Lower leg skin (tissue), 4 donors: ENCODE results near the gene DNAH14. TPM values are rescaled to one million over a fixed set of nuclear protein-coding genes. Genes with fewer than 3 reads are reported as not detected.
"Not testable (repeated sequence)": the region's sequence is repeated elsewhere in the genome, so short reads cannot be mapped to it uniquely, and the experiment has no call there.

ENCODE experiments used
- DNase-seq, 2 donors: peaks; one replicate each; pipeline ENCODE4 v3.0.0-alpha.2; 2019; ENCODE audit warnings: low spot score in 2 of 2
- H3K4me3 ChIP-seq: fragments of 200-600 bp; sonication (generic); 2 replicates; pipeline ENCODE4 v1.5.1; 2017; ENCODE audit warnings: mild to moderate bottlenecking, low read depth; ENCODE audit not compliant: poor library complexity, severe bottlenecking
- POLR2A ChIP-seq, 2 donors: fragments of 450-650 bp; IDR thresholded peaks; one replicate each; pipeline ENCODE4 v1.6.1; 2016 to 2017; ENCODE audit warnings: antibody characterized with exemption in 2 of 2, mild to moderate bottlenecking in 1 of 2, moderate library complexity in 1 of 2
- WGBS, 2 donors: methylation state at CpG; one replicate each; pipeline ENCODE4 v1.1.5; 2018; 5-methylcytosine and 5-hydroxymethylcytosine counted together
- intact Hi-C: fragments of 100-400 bp; cut with DNase I; formaldehyde crosslinking; loops from one replicate; pipeline ENCODE4 v1.15.0; 2023; ENCODE audit warnings: low total_unique reads
- total RNA-seq, 4 donors: library from RNA; depleted of rRNA; stranded (reverse); fragments of >200 nt; gene quantifications; one replicate each; pipeline ENCODE4 v1.1.0, GENCODE V29; 2016
- TF ChIP-seq, protein P1 (sequence below), 3 donors: fragments of 450-650 bp; IDR thresholded peaks; one replicate each; pipeline ENCODE4 v1.5.1; 2016; ENCODE audit warnings: antibody characterized with exemption in 3 of 3, mild to moderate bottlenecking in 3 of 3, moderate library complexity in 2 of 3

The DNAH14 gene
- total RNA-seq, 4 donors from 2014 or later: 0.84 to 3.0 (median 1.8) TPM

DNA sequence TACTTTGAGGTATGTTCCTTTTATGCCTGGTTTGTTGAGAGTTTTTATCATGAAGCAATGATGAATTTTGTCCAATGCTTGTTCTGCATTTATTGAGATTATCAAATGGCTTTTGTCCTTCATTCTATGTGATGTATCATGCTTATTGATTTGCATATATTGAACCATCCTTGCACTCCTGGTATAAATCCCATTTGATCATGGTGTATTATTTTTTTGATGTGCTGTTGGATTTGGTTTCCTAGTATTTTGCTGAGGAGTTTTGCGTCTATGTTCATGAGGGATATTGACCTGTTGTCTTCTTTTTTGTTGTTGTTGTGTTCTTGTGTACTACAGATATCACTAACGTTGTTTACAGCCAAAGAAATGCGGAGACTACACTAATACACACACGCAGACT lies 4.1 kb downstream of the DNAH14 start:
- H3K4me3 ChIP-seq: no peak overlapping the region
- 88 to 95% methylated on average over 4 of the region's 4 CpGs for WGBS, 2 donors
- DNase-seq: no peak
- intact Hi-C loops: no loop called here
- TF ChIP-seq POLR2A (IDR thresholded peaks at IDR 0.05): no peak
- TF ChIP-seq, protein P1, sequence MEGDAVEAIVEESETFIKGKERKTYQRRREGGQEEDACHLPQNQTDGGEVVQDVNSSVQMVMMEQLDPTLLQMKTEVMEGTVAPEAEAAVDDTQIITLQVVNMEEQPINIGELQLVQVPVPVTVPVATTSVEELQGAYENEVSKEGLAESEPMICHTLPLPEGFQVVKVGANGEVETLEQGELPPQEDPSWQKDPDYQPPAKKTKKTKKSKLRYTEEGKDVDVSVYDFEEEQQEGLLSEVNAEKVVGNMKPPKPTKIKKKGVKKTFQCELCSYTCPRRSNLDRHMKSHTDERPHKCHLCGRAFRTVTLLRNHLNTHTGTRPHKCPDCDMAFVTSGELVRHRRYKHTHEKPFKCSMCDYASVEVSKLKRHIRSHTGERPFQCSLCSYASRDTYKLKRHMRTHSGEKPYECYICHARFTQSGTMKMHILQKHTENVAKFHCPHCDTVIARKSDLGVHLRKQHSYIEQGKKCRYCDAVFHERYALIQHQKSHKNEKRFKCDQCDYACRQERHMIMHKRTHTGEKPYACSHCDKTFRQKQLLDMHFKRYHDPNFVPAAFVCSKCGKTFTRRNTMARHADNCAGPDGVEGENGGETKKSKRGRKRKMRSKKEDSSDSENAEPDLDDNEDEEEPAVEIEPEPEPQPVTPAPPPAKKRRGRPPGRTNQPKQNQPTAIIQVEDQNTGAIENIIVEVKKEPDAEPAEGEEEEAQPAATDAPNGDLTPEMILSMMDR (IDR thresholded peaks at IDR 0.05): no peak

DNA sequence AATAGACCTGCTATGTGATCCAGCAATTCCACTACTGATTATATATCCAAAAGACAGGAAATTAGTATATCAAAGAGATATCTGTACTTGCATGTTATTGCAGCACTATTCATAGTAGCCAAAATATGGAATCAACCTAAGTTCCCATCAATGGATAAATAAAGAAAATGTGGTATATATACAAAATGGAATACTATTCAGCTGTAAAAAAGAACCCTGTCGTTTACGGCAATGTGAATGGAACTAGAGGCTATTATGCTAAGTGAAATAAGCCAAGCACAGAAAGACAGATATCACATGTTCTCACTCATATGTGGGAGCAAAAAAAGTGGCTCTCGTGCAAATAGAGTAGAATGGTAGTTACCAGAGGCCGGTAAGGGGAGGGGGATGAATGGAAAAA lies 9.2 kb downstream of the DNAH14 start:
- WGBS, 2 donors: 97% methylated on average over 4 of the region's 4 CpGs
- intact Hi-C loops: no loop called here
- TF ChIP-seq, protein P1 (IDR thresholded peaks at IDR 0.05): no peak
- no peak for TF ChIP-seq POLR2A (IDR thresholded peaks at IDR 0.05)
- H3K4me3 ChIP-seq: no peak overlapping the region
- DNase-seq: no peak

DNA sequence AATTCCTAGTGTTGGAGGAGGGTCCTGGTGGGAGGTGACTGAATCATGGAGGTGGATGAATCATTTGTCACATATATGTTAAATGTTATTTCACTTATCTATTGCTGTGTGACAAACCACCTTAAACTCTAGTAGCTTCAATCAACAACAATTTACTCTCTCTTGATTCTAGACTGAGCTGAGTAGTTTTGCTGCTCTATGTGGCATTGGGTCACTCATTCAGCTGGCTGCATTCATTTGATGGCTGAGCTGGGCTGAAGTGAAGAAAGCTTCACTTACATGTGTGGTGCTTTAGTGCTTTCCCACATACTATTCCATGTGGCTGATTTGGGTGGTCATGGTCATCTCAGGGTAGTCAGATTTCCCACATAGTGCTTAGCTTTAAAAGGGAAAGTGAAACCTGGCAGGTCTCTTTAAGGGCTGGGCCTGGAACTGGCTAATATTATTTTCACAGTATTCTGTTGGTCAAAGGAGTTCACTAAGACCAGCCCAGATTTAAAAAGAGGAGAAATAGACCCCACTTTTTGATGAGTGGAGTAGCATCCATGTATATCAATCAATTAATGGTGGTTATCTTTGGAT lies 10.5 kb downstream of the DNAH14 start:
- no peak overlapping the region for H3K4me3 ChIP-seq
- intact Hi-C loops: no loop called here
- TF ChIP-seq POLR2A (IDR thresholded peaks at IDR 0.05): no peak
- TF ChIP-seq, protein P1 (IDR thresholded peaks at IDR 0.05): no peak
- DNase-seq: no peak

DNA sequence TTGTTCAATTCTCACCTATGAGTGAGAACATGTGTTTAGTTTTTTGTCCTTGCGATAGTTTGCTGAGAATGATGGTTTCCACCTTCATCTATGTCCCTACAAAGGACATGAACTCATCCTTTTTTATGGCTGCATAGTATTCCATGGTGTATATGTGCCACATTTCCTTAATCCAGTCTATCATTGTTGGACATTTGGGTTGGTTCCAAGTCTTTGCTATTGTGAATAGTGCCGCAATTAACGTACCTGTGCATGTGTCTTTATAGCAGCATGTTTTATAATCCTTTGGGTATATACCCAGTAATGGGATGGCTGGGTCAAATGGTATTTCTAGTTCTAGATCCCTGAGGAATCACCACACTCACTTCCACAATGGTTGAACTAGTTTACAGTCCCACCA lies 11.3 kb downstream of the DNAH14 start:
- H3K4me3 ChIP-seq, DNase-seq, intact Hi-C loops: not testable (repeated sequence)
- WGBS, 2 donors: 97 to 99% methylated on average over 3 of the region's 3 CpGs

DNA sequence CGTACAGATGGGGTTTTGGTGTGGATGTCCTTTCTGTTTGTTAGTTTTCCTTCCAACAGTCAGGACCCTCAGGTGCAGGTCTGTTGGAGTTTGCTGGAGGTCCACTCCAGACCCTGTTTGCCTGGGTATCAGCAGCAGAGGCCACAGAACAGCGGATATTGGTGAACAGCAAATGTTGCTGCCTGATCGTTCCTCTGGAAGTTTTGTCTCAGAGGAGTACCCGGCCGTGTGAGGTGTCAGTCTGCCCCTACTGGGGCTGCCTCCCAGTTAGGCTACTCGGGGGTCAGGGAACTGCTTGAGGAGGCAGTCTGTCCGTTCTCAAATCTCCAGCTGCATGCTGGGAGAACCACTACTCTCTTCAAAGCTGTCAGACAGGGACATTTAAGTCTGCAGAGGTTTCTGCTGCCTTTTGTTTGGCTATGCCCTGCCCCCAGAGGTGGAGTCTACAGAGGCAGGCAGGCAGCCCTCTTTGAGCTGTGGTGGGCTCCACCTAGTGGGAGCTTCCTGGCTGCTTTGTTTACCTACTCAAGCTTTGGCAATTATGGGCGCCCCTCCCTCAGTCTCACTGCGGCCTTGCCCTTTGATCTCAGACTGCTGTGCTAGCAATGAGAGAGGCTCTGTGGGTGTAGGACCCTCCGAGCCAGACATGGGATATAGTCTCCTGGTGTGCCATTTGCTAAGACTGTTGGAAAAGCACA lies 16.3 kb downstream of the DNAH14 start:
- intact Hi-C loops, H3K4me3 ChIP-seq, DNase-seq: not testable (repeated sequence)
- WGBS, 2 donors: 86 to 90% methylated on average over 9 to 10 of the region's 10 CpGs

DNA sequence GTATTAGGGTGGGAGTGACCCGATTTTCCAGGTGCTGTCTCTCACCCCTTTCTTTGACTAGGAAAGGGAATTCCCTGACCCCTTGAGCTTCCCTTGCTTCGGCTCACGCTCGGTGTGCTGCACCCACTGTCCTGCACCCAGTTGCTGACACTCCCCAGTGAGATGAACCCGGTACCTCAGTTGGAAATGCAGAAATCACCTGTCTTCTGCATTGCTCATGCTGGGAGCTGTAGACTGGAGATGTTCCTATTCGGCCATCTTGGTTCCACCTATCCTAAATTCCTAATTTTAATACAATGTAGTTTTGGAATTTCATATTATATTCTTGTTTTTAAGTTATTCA lies 16.8 kb downstream of the DNAH14 start:
- intact Hi-C loops, H3K4me3 ChIP-seq, DNase-seq: not testable (repeated sequence)
- WGBS, 2 donors: 96% methylated on average over 6 of the region's 6 CpGs

DNA sequence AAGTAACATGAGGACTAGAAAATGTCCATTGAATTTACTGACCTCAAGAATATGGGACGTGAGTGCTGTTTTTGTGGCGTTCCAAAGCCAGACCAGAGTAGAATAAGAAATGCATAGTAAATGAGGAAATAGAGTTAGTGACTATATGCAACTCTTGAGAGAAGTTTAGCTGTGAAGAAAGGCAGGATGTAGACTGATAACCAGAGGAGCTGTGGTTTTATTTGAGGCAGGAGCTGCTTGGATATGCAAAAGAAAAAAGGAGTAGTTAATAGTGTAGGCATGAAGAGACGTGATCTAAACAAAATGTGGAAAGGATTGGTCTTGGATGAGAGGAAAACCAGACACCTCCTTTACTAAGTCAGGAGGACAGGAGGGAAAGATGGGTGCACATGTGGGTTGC lies 28.2 kb downstream of the DNAH14 start:
- H3K4me3 ChIP-seq: no peak overlapping the region
- DNase-seq: no peak
- intact Hi-C loops: no loop called here
- 79 to 85% methylated on average over 3 of the region's 3 CpGs for WGBS, 2 donors
- no peak for TF ChIP-seq POLR2A (IDR thresholded peaks at IDR 0.05)
- TF ChIP-seq, protein P1 (IDR thresholded peaks at IDR 0.05): no peak
